ENCODE data around the gene SF1. TPM values are rescaled to one million over a fixed set of nuclear protein-coding genes. Genes with fewer than 3 reads are reported as not detected.

Gene SF1
- total and polyA plus RNA-seq, 9 of the 15 experiments (the other 6 are each of a cell fraction or from before 2014, with no cell fraction given), result 13.1 to 334 (median 111) TPM

- Histone ChIP-seq H3K79me2 (ENCODE audit: control insufficient read depth, insufficient read depth, low read length) (peaks cover 88% of the 10 kb centered on the region), H3K9me1 (ENCODE audit: control insufficient read depth, insufficient read depth, low read length) (peaks cover 9% of the 10 kb centered on the region), H3K9me3 (replicated peaks; ENCODE audit: control insufficient read depth, insufficient read depth, low read depth, low read length) (no peaks in the 10 kb centered on the region), H3K4me2 (ENCODE audit: insufficient read depth, low read length) (no peak overlapping the region), H3K4me1 (replicated peaks in 1 of 2; ENCODE audit: control insufficient read depth in 2 of 2, insufficient read depth in 2 of 2, low read length in 2 of 2) (peaks cover 0 to 8% of the 10 kb centered on the region in 2 experiments; a peak in 2 of 5 replicates), H3K9ac (ENCODE audit: insufficient read depth in 1 of 2, low read depth in 2 of 2, low read length in 2 of 2) (no peak overlapping the region), H3K4me3 (no peak overlapping the region), H2AFZ (ENCODE audit: low read depth, low read length) (no peak overlapping the region), H3K27me3 (ENCODE audit: control insufficient read depth in 2 of 2, insufficient read depth in 2 of 2, low read length in 2 of 2) (no peaks in the 10 kb centered on the region), H3K27ac (ENCODE audit: extremely low read depth, low read depth, low read length) (no peak overlapping the region), H3K36me3 (ENCODE audit: control insufficient read depth, insufficient read depth, low read length) (peaks cover 83% of the 10 kb centered on the region), H4K20me1 (replicated peaks; ENCODE audit: control insufficient read depth, insufficient read depth, low read length) (peaks cover 56% of the 10 kb centered on the region)
- POLR2A ChIA-PET, result interaction anchor here (1.2 to 10.8 kb wide), 2 partner anchors 11 to 16 kb away, joined by 3 to 168 read pairs; partner anchors contain the start of gene PYGM
- intact Hi-C loops (cut with micrococcal nuclease), result no loop called here
- TF ChIP-seq OTX1 (CRISPR knock-in tag; IDR thresholded peaks at IDR 0.05) (no peak), RBFOX2 (IDR thresholded peaks at IDR 0.05; ENCODE audit: low read depth, low read length) (peak; percentile 41; the same call in 1 of the 2 replicates)
- ATAC-seq (no peak), DNase-seq (ENCODE audit: extremely low read depth in 1 of 4, low spot score in 3 of 4) (no peak), FAIRE-seq (no peak)
- CTCF ChIA-PET (ENCODE audit: low intra/inter-chr PET ratio), result no interaction called here
- BruUV-seq (replicated peaks), result no TSS peak
- WGBS (ENCODE audit: insufficient coverage, low coverage, missing lambda C conversion rate), result 89% methylated on average over 5 of the region's 5 CpGs
- in situ Hi-C loops (cut with MboI), result no loop called here
These were observed 4.2 kb downstream of the SF1 start for GRCh38 chr11:64774144-64774543.

- H3K4me1 ChIP-seq (replicated peaks in 1 of 2; ENCODE audit: control insufficient read depth in 2 of 2, insufficient read depth in 2 of 2, low read length in 2 of 2), result peaks cover 5 to 8% of the 10 kb centered on the region in 2 experiments; a peak in 3 of 5 replicates
- in situ Hi-C loops (cut with MboI), result no loop called here
- H3K27ac ChIP-seq (ENCODE audit: extremely low read depth, low read depth, low read length), result no peak overlapping the region
- no peaks in the 10 kb centered on the region for H3K27me3 ChIP-seq (ENCODE audit: control insufficient read depth in 2 of 2, insufficient read depth in 2 of 2, low read length in 2 of 2)
- H3K4me3 ChIP-seq, result no peak overlapping the region
- peaks cover 95% of the 10 kb centered on the region for H3K79me2 ChIP-seq (ENCODE audit: control insufficient read depth, insufficient read depth, low read length)
- no peak for TF ChIP-seq FOXP1 (CRISPR knock-in tag; IDR thresholded peaks at IDR 0.05)
- 0 out of 2 replicates have a peak, but pooled peaks have one; percentile 8 for TF ChIP-seq RBFOX2 (IDR thresholded peaks at IDR 0.05; ENCODE audit: low read depth, low read length)
- H3K9ac ChIP-seq (ENCODE audit: insufficient read depth in 1 of 2, low read depth in 2 of 2, low read length in 2 of 2), result no peak overlapping the region
- H2AFZ ChIP-seq (ENCODE audit: low read depth, low read length), result no peak overlapping the region
- no peak for FAIRE-seq
- peaks cover 99% of the 10 kb centered on the region for H3K36me3 ChIP-seq (ENCODE audit: control insufficient read depth, insufficient read depth, low read length)
- DNase-seq (ENCODE audit: extremely low read depth in 1 of 4, low spot score in 3 of 4), result no peak
- no TSS peak for BruUV-seq (replicated peaks)
- H3K4me2 ChIP-seq (ENCODE audit: insufficient read depth, low read length), result no peak overlapping the region
- ChIA-PET POLR2A (interaction anchor here (0.7 to 10.8 kb wide), 2 partner anchors 9 to 73 kb away, joined by 3 to 168 read pairs; partner anchors contain the start of gene PYGM), CTCF (ENCODE audit: low intra/inter-chr PET ratio) (no interaction called here)
- no peak for ATAC-seq
- H3K9me3 ChIP-seq (replicated peaks; ENCODE audit: control insufficient read depth, insufficient read depth, low read depth, low read length), result no peaks in the 10 kb centered on the region
- peaks cover 13% of the 10 kb centered on the region for H3K9me1 ChIP-seq (ENCODE audit: control insufficient read depth, insufficient read depth, low read length)
- peaks cover 67% of the 10 kb centered on the region for H4K20me1 ChIP-seq (replicated peaks; ENCODE audit: control insufficient read depth, insufficient read depth, low read length)
- intact Hi-C loops (cut with micrococcal nuclease), result no loop called here
- 92% methylated on average over 3 of the region's 3 CpGs for WGBS (ENCODE audit: insufficient coverage, low coverage, missing lambda C conversion rate)
These were observed 5.9 kb downstream of the SF1 start for GRCh38 chr11:64772303-64773018.

Measured in K562 (cell line).